ENCODE data around the gene DEFB108B. TPM values are rescaled to one million over a fixed set of nuclear protein-coding genes. Genes with fewer than 3 reads are reported as not detected.
"Not testable (repeated sequence)": the region's sequence is repeated elsewhere in the genome, so short reads cannot be mapped to it uniquely, and the experiment has no call there.

Gene DEFB108B
- total RNA-seq, 1 donor from 2014 or later = not detected

GRCh38 chr11:71804158-71804947 is 28.6 kb upstream of the DEFB108B start:
- ATAC-seq; DNase-seq (ENCODE audit: missing footprints); intact Hi-C loops (cut with DNase I): not testable (repeated sequence)

GRCh38 chr11:71812529-71812928 is 20.5 kb upstream of the DEFB108B start:
- not testable (repeated sequence) for DNase-seq (ENCODE audit: missing footprints); ATAC-seq
- intact Hi-C loops (cut with DNase I) = loop anchor here (5.0 kb wide), 1 partner anchor 175 kb away; no protein-coding TSS in a partner anchor

DNA sequence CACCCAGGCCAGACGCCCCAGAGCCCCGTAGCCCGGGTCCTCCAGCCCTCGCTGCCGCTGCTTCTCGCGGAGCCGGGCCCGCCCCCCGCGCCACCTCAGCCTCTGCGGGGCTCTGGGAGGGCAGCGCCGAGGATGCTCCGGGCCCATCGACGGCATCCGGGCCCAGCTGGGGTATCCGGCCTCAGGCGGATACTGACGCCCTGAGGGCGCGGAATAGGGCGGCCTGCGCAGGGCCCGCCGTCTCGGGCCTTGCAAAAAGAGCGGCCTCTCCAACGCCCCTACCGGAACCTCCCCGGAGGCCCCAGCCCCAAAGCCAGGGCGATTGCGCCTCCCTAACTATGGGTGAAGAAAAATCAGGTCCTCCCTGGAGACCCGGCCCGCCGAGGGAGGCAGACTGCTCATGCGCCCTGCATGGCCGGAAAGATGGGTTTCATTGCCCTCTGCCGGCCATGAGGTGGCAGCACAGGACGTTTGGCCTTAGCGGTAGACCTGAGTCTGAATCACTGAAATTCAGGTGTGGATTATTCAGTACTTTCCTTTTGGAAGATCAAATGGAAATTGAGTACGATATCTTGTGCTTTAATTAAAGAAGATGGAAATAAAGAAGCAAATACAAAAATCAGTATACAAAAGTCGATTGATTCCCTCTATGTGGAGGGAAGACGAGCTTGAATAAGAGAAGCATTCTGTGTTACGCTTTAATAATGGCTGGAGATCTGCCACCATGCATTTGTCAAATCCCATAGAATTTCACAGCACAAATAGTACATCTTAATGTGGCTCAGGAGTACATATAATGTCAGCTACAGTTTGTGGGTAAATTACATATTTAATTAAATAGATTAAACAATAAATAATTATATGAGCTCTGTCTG is 19.3 kb upstream of the DEFB108B start:
- intact Hi-C loops (cut with DNase I) = loop anchor here (5.0 kb wide), 1 partner anchor 176 kb away; no protein-coding TSS in a partner anchor
- DNase-seq (ENCODE audit: missing footprints) = peak; percentile 91
- not testable (repeated sequence) for ATAC-seq

DNA sequence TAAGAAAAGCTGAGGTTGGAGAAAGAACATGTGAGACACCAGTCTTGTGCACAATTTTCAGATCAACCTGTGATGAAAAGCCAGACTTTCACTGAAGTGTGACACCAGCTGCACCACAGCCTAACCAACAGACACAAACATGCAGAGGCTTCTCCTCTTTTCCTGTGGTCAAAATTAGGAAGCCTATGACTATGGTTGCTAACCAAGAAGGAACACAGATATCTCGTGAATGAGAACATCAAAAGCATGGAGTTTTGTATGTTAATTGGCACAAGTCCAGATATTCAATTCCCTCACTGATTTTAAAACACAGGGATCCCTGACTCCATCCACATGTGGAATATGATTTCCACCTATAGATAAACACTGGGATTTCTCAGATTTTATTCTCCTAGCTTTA is 11.5 kb upstream of the DEFB108B start:
- ATAC-seq; intact Hi-C loops (cut with DNase I): not testable (repeated sequence)

GRCh38 chr11:71829247-71829646 is 3.8 kb upstream of the DEFB108B start:
- DNase-seq (ENCODE audit: missing footprints); ATAC-seq; intact Hi-C loops (cut with DNase I): not testable (repeated sequence)

More for the DNA sequence above, 11.5 kb upstream of the DEFB108B start:
- not testable (repeated sequence) for DNase-seq (ENCODE audit: missing footprints)

DNA sequence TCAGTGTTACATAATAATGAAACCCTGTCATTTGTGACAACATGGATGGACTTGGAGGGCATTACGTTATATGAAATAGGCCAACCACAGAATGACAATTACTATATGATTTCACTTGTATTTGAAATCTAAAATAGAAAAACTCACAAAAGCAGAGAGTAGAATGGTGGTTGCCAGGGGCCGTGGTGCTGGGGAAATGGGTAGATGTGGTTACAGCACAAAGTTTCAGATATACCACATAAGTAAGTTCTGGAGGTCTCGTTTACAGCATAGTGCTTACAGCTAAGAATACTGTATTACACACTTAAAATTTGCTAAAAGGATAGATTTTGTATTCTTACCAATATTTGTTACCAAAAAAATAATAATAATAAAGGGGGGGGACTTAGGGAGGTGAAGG is 3.3 kb upstream of the DEFB108B start:
- intact Hi-C loops (cut with DNase I); ATAC-seq; DNase-seq (ENCODE audit: missing footprints): not testable (repeated sequence)

GRCh38 chr11:71842720-71843119 is 9.7 kb downstream of the DEFB108B start:
- intact Hi-C loops (cut with DNase I); ATAC-seq; DNase-seq (ENCODE audit: missing footprints): not testable (repeated sequence)

- ATAC-seq; DNase-seq (ENCODE audit: missing footprints); intact Hi-C loops (cut with DNase I): not testable (repeated sequence)
These were observed 10.4 kb downstream of the DEFB108B start for GRCh38 chr11:71843355-71843754.

DNA sequence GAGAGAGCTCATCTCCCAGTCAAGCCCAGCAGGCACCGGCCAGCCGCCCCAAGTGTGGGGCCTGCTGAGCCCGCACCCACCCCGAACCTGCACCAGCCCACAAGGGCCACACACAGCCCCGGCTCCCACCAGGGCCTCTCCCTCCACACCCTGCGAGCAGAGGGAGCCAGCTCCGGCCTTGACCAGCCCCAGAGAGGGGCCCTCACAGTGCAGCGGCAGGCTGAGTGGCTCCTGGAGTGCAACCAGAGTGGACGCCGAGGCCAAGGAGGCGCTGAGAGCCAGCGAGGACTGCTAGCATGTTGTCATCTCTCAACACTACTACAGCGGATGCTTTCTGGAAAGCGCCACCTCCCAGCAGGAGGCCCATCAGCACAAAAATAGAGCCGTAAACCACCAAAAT is 10.9 kb downstream of the DEFB108B start:
- ATAC-seq (no peak), DNase-seq (ENCODE audit: missing footprints) (no peak)
- intact Hi-C loops (cut with DNase I) = no loop called here

GRCh38 chr11:71853895-71854294 is 20.9 kb downstream of the DEFB108B start:
- DNase-seq (ENCODE audit: missing footprints); intact Hi-C loops (cut with DNase I); ATAC-seq: not testable (repeated sequence)

DNA sequence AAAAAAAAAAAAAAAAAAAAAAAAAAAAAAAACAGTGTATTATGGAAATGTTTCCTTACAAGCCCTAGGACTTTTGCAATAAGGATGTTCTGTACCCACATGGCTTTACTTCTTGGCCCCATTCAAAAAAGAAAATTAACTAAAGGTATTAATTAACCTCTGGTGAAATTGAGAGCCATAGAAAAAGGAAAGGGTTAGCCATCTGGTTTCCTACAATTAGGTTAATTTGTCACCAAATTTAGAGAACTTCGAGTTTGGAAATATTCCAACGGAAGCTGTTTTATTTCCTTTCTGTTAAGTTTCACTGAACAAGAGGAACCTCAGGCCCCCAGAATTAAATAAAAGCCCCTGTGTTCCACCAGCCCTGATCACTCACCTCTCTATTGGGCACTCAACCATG is 22.9 kb downstream of the DEFB108B start:
- DNase-seq (ENCODE audit: missing footprints); ATAC-seq; intact Hi-C loops (cut with DNase I): not testable (repeated sequence)

GRCh38 chr11:71860835-71861234 is 27.8 kb downstream of the DEFB108B start:
- DNase-seq (ENCODE audit: missing footprints); intact Hi-C loops (cut with DNase I); ATAC-seq: not testable (repeated sequence)

DNA sequence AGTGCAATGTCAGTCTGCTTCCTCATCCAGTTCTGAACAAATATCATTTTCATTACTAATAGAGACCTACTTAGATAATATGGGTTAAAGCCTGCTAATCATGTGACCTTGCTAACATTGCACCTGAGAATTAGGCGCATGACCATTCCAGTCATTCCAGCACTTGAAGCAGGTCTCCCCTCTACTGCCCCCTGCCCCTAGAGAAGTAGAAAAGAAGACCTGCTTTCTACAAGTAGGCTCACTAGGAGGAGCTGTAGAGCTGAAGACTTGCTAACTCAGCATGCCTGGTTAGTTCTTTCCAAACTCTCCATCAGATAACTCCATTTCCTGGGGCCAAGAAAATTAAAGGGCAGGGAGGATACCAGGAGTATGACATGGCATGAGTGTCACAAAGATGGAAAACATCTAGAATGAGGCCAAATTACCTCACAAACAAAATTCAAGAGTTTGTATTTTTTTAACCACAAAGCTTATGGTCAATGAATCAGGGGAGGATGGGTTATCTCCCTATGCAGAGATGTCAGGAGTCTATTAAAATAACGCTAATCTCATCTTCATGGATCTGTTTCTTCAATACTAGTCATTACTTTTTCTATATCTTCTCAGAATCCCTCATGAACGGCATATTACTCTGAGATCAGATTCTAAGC is 31.1 kb downstream of the DEFB108B start:
- DNase-seq (ENCODE audit: missing footprints); ATAC-seq; intact Hi-C loops (cut with DNase I): not testable (repeated sequence)

- DNase-seq (ENCODE audit: missing footprints); intact Hi-C loops (cut with DNase I); ATAC-seq: not testable (repeated sequence)
These were observed 34.2 kb downstream of the DEFB108B start for GRCh38 chr11:71867209-71867608.

GRCh38 chr11:71869931-71870330 is 36.9 kb downstream of the DEFB108B start:
- intact Hi-C loops (cut with DNase I); ATAC-seq; DNase-seq (ENCODE audit: missing footprints): not testable (repeated sequence)

- ATAC-seq; intact Hi-C loops (cut with DNase I); DNase-seq (ENCODE audit: missing footprints): not testable (repeated sequence)
These were observed 37.7 kb downstream of the DEFB108B start for GRCh38 chr11:71870661-71871060.

DNA sequence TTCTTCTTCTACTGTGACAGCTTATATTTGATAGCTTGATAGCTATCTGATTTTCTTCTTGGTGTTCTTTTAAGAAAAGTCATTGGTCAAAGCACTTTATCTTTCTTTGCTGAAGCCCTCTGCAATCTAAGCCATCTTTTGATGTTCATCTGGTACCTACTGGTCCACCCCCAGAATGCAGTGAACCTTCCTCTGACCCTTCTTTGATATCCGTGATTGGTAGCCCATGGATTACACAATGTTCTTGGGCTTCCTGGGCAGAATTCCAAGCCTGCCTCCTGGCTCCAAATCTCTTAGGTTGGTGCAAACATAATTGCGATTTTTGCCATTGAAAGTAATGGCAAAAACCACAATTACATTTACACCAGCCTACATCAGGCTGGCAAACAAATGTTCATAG is 43.3 kb downstream of the DEFB108B start:
- DNase-seq (ENCODE audit: missing footprints); ATAC-seq; intact Hi-C loops (cut with DNase I): not testable (repeated sequence)

DNA sequence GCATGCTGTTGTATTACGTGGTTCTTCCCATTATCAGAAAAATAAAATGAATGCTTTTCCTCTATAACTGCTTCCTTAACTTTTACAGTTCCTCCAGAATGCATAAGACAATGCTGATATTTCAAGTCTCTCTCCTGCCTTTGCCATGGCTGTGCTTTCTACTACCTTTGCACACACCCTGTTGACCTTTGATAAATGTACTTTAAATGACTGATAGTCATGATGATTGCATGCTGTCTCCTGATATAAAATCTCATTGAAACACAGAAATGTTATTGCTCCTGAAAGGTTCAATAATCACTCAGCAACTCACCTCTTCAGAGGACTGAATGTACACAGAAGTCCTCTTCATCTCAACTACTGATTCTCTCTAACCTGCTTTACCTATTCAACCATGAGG is 45.1 kb downstream of the DEFB108B start, which contains the start of gene DEFB131B:
Gene DEFB131B, plus strand, starts transcription at position 395 of the 400 bp plus-strand sequence. Its CDS starts 0 bp downstream, at position 395.
- DNase-seq (ENCODE audit: missing footprints); ATAC-seq; intact Hi-C loops (cut with DNase I): not testable (repeated sequence)
